HL-60 (cell line): ENCODE results near the gene USP14.

Experiments
- CTCF ChIP-seq: IDR thresholded peaks from one replicate; pipeline ENCODE4 v1.5.1; 2011; ENCODE audit warnings: low read length, control low read depth, inconsistent platforms; ENCODE audit not compliant: insufficient read depth
- POLR2AphosphoS5 ChIP-seq: IDR thresholded peaks from 2 replicates; pipeline ENCODE4 v1.6.1; 2012; ENCODE audit warnings: low read depth
- SPI1 ChIP-seq: IDR thresholded peaks from 2 replicates; pipeline ENCODE4 v1.6.1; 2012; ENCODE audit warnings: low read depth, mild to moderate bottlenecking, borderline replicate concordance
- TF ChIP-seq, protein P1 (sequence below): IDR thresholded peaks from 2 replicates; pipeline ENCODE4 v1.6.1; 2012; ENCODE audit warnings: low read depth; ENCODE audit not compliant: insufficient replicate concordance

DNA sequence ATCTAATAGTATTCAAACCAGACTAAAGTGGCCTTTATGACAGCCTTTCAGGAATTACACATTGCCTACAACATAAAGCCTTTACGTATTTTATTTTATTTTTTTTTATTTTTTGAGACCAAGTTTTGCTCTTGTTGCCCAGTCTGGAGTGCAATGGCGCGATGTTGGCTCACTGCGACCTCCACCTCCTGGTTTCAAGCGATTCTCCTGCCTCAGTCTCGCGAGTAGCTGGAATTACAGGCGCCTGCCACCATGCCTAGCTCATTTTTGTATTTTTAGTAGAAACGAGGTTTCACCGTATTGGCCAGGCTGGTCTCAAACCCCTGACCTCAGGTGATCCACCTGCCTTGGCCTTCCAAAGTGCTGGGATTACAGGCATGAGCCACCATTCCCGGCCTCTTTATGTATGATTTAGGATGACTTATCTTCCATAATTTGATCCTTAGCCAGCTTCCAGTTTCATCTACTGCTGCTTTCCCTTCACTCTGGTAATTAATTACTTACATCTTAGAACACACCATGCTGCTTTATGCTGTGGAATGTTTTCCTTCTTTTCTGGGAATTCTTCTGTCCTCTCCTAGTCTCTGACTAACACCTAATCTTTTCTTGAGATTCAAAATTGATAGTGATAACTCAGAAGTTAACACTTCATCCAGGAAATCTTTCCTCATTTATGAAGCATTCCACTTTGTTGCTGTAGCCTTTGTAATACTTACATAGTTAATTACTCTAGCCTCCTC, 2.6 kb downstream of the USP14 start:
- TF ChIP-seq SPI1 (no peak), CTCF (no peak), POLR2AphosphoS5 (no peak)
- TF ChIP-seq, protein P1, sequence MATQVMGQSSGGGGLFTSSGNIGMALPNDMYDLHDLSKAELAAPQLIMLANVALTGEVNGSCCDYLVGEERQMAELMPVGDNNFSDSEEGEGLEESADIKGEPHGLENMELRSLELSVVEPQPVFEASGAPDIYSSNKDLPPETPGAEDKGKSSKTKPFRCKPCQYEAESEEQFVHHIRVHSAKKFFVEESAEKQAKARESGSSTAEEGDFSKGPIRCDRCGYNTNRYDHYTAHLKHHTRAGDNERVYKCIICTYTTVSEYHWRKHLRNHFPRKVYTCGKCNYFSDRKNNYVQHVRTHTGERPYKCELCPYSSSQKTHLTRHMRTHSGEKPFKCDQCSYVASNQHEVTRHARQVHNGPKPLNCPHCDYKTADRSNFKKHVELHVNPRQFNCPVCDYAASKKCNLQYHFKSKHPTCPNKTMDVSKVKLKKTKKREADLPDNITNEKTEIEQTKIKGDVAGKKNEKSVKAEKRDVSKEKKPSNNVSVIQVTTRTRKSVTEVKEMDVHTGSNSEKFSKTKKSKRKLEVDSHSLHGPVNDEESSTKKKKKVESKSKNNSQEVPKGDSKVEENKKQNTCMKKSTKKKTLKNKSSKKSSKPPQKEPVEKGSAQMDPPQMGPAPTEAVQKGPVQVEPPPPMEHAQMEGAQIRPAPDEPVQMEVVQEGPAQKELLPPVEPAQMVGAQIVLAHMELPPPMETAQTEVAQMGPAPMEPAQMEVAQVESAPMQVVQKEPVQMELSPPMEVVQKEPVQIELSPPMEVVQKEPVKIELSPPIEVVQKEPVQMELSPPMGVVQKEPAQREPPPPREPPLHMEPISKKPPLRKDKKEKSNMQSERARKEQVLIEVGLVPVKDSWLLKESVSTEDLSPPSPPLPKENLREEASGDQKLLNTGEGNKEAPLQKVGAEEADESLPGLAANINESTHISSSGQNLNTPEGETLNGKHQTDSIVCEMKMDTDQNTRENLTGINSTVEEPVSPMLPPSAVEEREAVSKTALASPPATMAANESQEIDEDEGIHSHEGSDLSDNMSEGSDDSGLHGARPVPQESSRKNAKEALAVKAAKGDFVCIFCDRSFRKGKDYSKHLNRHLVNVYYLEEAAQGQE: no peak
